Right hindlimb (tissue), 1 donor: Measurements from ENCODE around the gene TSPYL2.

Source experiments
- DNase-seq: peaks from one replicate; pipeline ENCODE4 v3.0.0-alpha.2; 2018

The TSPYL2 gene

GRCh38 chrX:53126377-53126776, 44.2 kb downstream of the TSPYL2 start:
- DNase-seq: no peak

GRCh38 chrX:53128097-53128749, 46.1 kb downstream of the TSPYL2 start:
- no peak for DNase-seq

GRCh38 chrX:53133400-53133799, 51.2 kb downstream of the TSPYL2 start:
- DNase-seq: no peak

GRCh38 chrX:53135581-53135980, 53.4 kb downstream of the TSPYL2 start:
- DNase-seq: no peak
